ENCODE results near the gene CLIC6.
A peak's percentile ranks its signal among the peaks of the same experiment; 100 is the strongest.
"Not testable (repeated sequence)": the region's sequence is repeated elsewhere in the genome, so short reads cannot be mapped to it uniquely, and the experiment has no call there.

CLIC6 gene

GRCh38 chr21:34693192-34693810, 24.5 kb downstream of the CLIC6 start:
- DNase-seq: peak in 5 of 6 experiments; percentile 24 to 70 (median 37)

GRCh38 chr21:34695434-34695833, 26.6 kb downstream of the CLIC6 start:
- no peak for DNase-seq

GRCh38 chr21:34696121-34696520, 27.3 kb downstream of the CLIC6 start:
- no peak for DNase-seq

- DNase-seq: no peak
Measured at GRCh38 chr21:34697826-34698225, 29.0 kb downstream of the CLIC6 start.

- no peak for DNase-seq
Measured at GRCh38 chr21:34698270-34699015, 29.6 kb downstream of the CLIC6 start.

- DNase-seq: no peak
Measured at GRCh38 chr21:34700605-34701004, 31.8 kb downstream of the CLIC6 start.

GRCh38 chr21:34701726-34702125, 32.9 kb downstream of the CLIC6 start:
- no peak for DNase-seq

- DNase-seq: no peak
Measured at GRCh38 chr21:34702341-34703170, 33.8 kb downstream of the CLIC6 start.

GRCh38 chr21:34703571-34703970, 34.8 kb downstream of the CLIC6 start:
- DNase-seq: no peak

GRCh38 chr21:34704119-34704518, 35.3 kb downstream of the CLIC6 start:
- no peak for DNase-seq

GRCh38 chr21:34705011-34705410, 36.2 kb downstream of the CLIC6 start:
- no peak for DNase-seq

GRCh38 chr21:34706337-34706736, 37.5 kb downstream of the CLIC6 start:
- DNase-seq: no peak

GRCh38 chr21:34707876-34708325, 39.1 kb downstream of the CLIC6 start:
- peak in 4 of 6 experiments; percentile 8 to 60 (median 56) for DNase-seq

GRCh38 chr21:34713621-34714020, 44.8 kb downstream of the CLIC6 start:
- no peak for DNase-seq

GRCh38 chr21:34715518-34715917, 46.7 kb downstream of the CLIC6 start:
- DNase-seq: no peak

- no peak for DNase-seq
Measured at GRCh38 chr21:34715985-34716596, 47.3 kb downstream of the CLIC6 start.

- not testable (repeated sequence) for DNase-seq
Measured at GRCh38 chr21:34718529-34718928, 49.7 kb downstream of the CLIC6 start.

- peak in 3 of 6 experiments; percentile 5 to 21 (median 21) for DNase-seq
Measured at GRCh38 chr21:34722684-34723300, 54.0 kb downstream of the CLIC6 start.

- DNase-seq: no peak
Measured at GRCh38 chr21:34724131-34724856, 55.5 kb downstream of the CLIC6 start.

GRCh38 chr21:34724857-34725195, 56.0 kb downstream of the CLIC6 start:
- DNase-seq: no peak

- no peak for DNase-seq
Measured at GRCh38 chr21:34726627-34727337, 58.0 kb downstream of the CLIC6 start.

All from stimulated activated naive CD4-positive, alpha-beta T cell (primary cell).